Measurements from ENCODE around the gene RAD23A.

The RAD23A gene

GRCh38 chr19:12990853-12991252, 45.2 kb downstream of the RAD23A start (continued):
- TF ChIP-seq, protein P1, sequence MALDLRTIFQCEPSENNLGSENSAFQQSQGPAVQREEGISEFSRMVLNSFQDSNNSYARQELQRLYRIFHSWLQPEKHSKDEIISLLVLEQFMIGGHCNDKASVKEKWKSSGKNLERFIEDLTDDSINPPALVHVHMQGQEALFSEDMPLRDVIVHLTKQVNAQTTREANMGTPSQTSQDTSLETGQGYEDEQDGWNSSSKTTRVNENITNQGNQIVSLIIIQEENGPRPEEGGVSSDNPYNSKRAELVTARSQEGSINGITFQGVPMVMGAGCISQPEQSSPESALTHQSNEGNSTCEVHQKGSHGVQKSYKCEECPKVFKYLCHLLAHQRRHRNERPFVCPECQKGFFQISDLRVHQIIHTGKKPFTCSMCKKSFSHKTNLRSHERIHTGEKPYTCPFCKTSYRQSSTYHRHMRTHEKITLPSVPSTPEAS (tag by site-specific recombination; IDR thresholded peaks at IDR 0.05) = peak; percentile 83
- TF ChIP-seq, protein P2, sequence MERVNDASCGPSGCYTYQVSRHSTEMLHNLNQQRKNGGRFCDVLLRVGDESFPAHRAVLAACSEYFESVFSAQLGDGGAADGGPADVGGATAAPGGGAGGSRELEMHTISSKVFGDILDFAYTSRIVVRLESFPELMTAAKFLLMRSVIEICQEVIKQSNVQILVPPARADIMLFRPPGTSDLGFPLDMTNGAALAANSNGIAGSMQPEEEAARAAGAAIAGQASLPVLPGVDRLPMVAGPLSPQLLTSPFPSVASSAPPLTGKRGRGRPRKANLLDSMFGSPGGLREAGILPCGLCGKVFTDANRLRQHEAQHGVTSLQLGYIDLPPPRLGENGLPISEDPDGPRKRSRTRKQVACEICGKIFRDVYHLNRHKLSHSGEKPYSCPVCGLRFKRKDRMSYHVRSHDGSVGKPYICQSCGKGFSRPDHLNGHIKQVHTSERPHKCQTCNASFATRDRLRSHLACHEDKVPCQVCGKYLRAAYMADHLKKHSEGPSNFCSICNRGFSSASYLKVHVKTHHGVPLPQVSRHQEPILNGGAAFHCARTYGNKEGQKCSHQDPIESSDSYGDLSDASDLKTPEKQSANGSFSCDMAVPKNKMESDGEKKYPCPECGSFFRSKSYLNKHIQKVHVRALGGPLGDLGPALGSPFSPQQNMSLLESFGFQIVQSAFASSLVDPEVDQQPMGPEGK (tag by site-specific recombination; IDR thresholded peaks at IDR 0.05) = 0 out of 2 replicates have a peak, but pooled peaks have one; percentile 15
- no peak for TF ChIP-seq ZNF433 (tag by site-specific recombination; IDR thresholded peaks at IDR 0.05; ENCODE audit: low read depth)

DNA sequence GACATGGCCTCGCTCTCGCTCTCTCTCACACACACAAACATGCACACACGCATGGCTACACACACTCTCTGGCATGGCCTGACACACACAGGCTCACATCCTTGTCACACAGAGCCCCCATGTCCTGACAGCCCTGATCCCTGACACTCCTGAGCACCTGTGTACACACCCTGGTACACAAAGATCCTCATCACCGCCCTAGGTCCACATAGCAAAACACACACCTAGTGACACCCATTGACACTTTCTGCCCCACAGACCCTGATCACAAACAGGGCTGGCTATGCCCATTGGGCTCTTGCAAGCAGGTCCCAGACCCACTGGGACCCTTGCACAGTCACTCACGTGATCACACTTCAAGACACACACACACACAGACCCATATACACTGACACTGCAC, 45.6 kb downstream of the RAD23A start:
- no peaks in the 10 kb centered on the region for H3K9me3 ChIP-seq (ENCODE audit: control insufficient read depth, insufficient read depth, low read depth, low read length)
- POLR2A ChIA-PET = no interaction called here
- no peak for TF ChIP-seq ZNF354C (tag by site-specific recombination; IDR thresholded peaks at IDR 0.05; ENCODE audit: borderline replicate concordance, low read depth)
- TF ChIP-seq ZNF280D (tag by site-specific recombination; IDR thresholded peaks at IDR 0.05) = no peak
- TF ChIP-seq ZNF843 (tag by site-specific recombination; IDR thresholded peaks at IDR 0.05) = no peak
- no peak for TF ChIP-seq ZBTB7A (tag by site-specific recombination; IDR thresholded peaks at IDR 0.05; ENCODE audit: low read depth)
- TF ChIP-seq ZNF473 (tag by site-specific recombination; IDR thresholded peaks at IDR 0.05) = no peak
- no peak overlapping the region for H3K4me3 ChIP-seq (ENCODE audit: low read depth, low read length)
- H3K4me1 ChIP-seq (ENCODE audit: control insufficient read depth, insufficient read depth, low read length) = no peaks in the 10 kb centered on the region
- no peaks in the 10 kb centered on the region for H3K36me3 ChIP-seq (ENCODE audit: control insufficient read depth in 2 of 2, insufficient read depth in 1 of 2, low read length in 2 of 2)
- CTCF ChIA-PET = interaction anchor here (0.5 to 1.3 kb wide), 3 partner anchors 43 to 70 kb away, joined by 3 to 4 read pairs (median 3); no protein-coding TSS in a partner anchor
- no peak overlapping the region for H3K27ac ChIP-seq (ENCODE audit: extremely low read depth, low read depth, low read length)

DNA sequence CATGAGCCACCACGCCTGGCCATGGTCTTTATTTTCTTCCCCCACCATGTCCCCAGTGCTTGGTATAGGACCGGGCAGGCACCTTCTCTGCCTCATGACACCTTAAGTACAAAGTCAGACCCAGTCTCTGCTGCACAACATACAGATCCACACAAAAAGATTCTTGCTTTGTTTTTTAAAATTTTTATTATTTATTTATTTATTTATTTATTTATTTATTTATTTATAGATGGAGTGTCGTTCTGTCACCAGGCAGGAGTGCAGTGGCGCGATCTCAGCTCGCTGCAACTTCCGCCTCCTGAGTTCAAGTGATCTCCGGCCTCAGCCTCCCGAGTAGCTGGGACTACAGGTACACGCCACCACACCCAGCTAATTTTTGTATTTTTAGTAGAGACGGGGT, 47.1 kb downstream of the RAD23A start:
- Histone ChIP-seq H3K27ac (ENCODE audit: extremely low read depth, low read depth, low read length) (no peak overlapping the region), H3K4me1 (ENCODE audit: control insufficient read depth, insufficient read depth, low read length) (no peaks in the 10 kb centered on the region), H3K4me3 (ENCODE audit: low read depth, low read length) (no peak overlapping the region), H3K9me3 (ENCODE audit: control insufficient read depth, insufficient read depth, low read depth, low read length) (no peaks in the 10 kb centered on the region), H3K36me3 (ENCODE audit: control insufficient read depth in 2 of 2, insufficient read depth in 1 of 2, low read length in 2 of 2) (no peaks in the 10 kb centered on the region)
- POLR2A ChIA-PET = no interaction called here
- CTCF ChIA-PET = interaction anchor here (0.9 to 1.1 kb wide), 2 partner anchors 28 to 102 kb away, joined by 3 to 4 read pairs; no protein-coding TSS in a partner anchor
- TF ChIP-seq ZNF629 (tag by site-specific recombination; IDR thresholded peaks at IDR 0.05) (0 out of 2 replicates have a peak, but pooled peaks have one; percentile 37), ZBTB21 (tag by site-specific recombination; IDR thresholded peaks at IDR 0.05) (0 out of 2 replicates have a peak, but pooled peaks have one; percentile 45), ZNF560 (tag by site-specific recombination; IDR thresholded peaks at IDR 0.05; ENCODE audit: borderline replicate concordance) (peak; percentile 93), ZNF664 (tag by site-specific recombination; IDR thresholded peaks at IDR 0.05) (peak; percentile 78), ZNF266 (tag by site-specific recombination; IDR thresholded peaks at IDR 0.05; ENCODE audit: low read depth) (peak; percentile 54; the same call in 1 of the 2 replicates), ZNF785 (tag by site-specific recombination; IDR thresholded peaks at IDR 0.05) (no peak), GFI1B (tag by site-specific recombination; IDR thresholded peaks at IDR 0.05) (0 out of 2 replicates have a peak, but pooled peaks have one; percentile 16), ZFP3 (tag by site-specific recombination; IDR thresholded peaks at IDR 0.05; ENCODE audit: low read depth) (no peak)
- TF ChIP-seq, protein P3, sequence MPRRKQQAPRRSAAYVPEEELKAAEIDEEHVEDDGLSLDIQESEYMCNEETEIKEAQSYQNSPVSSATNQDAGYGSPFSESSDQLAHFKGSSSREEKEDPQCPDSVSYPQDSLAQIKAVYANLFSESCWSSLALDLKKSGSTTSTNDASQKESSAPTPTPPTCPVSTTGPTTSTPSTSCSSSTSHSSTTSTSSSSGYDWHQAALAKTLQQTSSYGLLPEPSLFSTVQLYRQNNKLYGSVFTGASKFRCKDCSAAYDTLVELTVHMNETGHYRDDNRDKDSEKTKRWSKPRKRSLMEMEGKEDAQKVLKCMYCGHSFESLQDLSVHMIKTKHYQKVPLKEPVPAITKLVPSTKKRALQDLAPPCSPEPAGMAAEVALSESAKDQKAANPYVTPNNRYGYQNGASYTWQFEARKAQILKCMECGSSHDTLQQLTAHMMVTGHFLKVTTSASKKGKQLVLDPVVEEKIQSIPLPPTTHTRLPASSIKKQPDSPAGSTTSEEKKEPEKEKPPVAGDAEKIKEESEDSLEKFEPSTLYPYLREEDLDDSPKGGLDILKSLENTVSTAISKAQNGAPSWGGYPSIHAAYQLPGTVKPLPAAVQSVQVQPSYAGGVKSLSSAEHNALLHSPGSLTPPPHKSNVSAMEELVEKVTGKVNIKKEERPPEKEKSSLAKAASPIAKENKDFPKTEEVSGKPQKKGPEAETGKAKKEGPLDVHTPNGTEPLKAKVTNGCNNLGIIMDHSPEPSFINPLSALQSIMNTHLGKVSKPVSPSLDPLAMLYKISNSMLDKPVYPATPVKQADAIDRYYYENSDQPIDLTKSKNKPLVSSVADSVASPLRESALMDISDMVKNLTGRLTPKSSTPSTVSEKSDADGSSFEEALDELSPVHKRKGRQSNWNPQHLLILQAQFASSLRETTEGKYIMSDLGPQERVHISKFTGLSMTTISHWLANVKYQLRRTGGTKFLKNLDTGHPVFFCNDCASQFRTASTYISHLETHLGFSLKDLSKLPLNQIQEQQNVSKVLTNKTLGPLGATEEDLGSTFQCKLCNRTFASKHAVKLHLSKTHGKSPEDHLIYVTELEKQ (tag by site-specific recombination; IDR thresholded peaks at IDR 0.05; ENCODE audit: borderline replicate concordance) = no peak
- TF ChIP-seq, protein P4, sequence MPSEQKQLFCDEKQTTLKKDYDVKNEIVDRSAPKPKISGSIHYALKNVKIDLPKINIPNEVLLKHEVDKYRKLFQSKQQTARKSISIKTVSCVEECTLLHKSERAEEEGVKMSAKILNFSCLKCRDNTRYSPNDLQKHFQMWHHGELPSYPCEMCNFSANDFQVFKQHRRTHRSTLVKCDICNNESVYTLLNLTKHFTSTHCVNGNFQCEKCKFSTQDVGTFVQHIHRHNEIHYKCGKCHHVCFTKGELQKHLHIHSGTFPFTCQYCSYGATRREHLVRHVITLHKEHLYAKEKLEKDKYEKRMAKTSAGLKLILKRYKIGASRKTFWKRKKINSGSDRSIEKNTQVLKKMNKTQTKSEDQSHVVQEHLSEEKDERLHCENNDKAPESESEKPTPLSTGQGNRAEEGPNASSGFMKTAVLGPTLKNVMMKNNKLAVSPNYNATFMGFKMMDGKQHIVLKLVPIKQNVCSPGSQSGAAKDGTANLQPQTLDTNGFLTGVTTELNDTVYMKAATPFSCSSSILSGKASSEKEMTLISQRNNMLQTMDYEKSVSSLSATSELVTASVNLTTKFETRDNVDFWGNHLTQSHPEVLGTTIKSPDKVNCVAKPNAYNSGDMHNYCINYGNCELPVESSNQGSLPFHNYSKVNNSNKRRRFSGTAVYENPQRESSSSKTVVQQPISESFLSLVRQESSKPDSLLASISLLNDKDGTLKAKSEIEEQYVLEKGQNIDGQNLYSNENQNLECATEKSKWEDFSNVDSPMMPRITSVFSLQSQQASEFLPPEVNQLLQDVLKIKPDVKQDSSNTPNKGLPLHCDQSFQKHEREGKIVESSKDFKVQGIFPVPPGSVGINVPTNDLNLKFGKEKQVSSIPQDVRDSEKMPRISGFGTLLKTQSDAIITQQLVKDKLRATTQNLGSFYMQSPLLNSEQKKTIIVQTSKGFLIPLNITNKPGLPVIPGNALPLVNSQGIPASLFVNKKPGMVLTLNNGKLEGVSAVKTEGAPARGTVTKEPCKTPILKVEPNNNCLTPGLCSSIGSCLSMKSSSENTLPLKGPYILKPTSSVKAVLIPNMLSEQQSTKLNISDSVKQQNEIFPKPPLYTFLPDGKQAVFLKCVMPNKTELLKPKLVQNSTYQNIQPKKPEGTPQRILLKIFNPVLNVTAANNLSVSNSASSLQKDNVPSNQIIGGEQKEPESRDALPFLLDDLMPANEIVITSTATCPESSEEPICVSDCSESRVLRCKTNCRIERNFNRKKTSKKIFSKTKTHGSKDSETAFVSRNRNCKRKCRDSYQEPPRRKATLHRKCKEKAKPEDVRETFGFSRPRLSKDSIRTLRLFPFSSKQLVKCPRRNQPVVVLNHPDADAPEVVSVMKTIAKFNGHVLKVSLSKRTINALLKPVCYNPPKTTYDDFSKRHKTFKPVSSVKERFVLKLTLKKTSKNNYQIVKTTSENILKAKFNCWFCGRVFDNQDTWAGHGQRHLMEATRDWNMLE (tag by site-specific recombination; conservative IDR thresholded peaks at IDR 0.05; ENCODE audit: low read depth) = peak; percentile 95

Data from HEK293 (cell line).